Smooth muscle cell (in vitro differentiated cells): ENCODE data around the gene S1PR3. TPM values are rescaled to one million over a fixed set of nuclear protein-coding genes. Genes with fewer than 3 reads are reported as not detected.

ENCODE experiments used
- DNase-seq: peaks from one replicate; lab custom pipeline; 2025; ENCODE audit not compliant: unreplicated experiment; lab: John Stamatoyannopoulos, UW
- H2AFZ ChIP-seq: fragments of 200-600 bp; sonication (generic); 2 replicates; pipeline ENCODE4 v1.6.0; 2016; ENCODE audit warnings: antibody characterized with exemption, low read depth, mild to moderate bottlenecking
- H3F3A ChIP-seq: fragments of 200-600 bp; sonication (generic); 2 replicates; pipeline ENCODE4 v1.6.0; 2017; ENCODE audit warnings: antibody characterized with exemption, low read depth
- H3K27ac ChIP-seq: fragments of 200-600 bp; sonication (generic); 2 replicates; pipeline ENCODE4 v1.5.1; 2016; ENCODE audit warnings: low read depth, mild to moderate bottlenecking
- H3K27me3 ChIP-seq: fragments of 200-600 bp; sonication (generic); 2 replicates; pipeline ENCODE4 v1.6.1; 2016; ENCODE audit warnings: low read depth, mild to moderate bottlenecking
- H3K36me3 ChIP-seq: fragments of 200-600 bp; sonication (generic); 2 replicates; pipeline ENCODE4 v1.5.1; 2016; ENCODE audit warnings: low read depth
- H3K4me1 ChIP-seq: fragments of 200-600 bp; sonication (generic); 2 replicates; pipeline ENCODE4 v1.5.1; 2016; ENCODE audit warnings: low read depth
- H3K4me2 ChIP-seq: fragments of 200-600 bp; sonication (generic); 2 replicates; pipeline ENCODE4 v1.6.0; 2016; ENCODE audit warnings: mild to moderate bottlenecking
- H3K4me3 ChIP-seq: fragments of 200-600 bp; sonication (generic); 2 replicates; pipeline ENCODE4 v1.5.1; 2016; ENCODE audit warnings: mild to moderate bottlenecking
- H3K79me2 ChIP-seq: fragments of 200-600 bp; sonication (generic); 2 replicates; pipeline ENCODE4 v1.6.0; 2016; ENCODE audit warnings: low read depth, mild to moderate bottlenecking
- H3K9ac ChIP-seq: fragments of 200-600 bp; sonication (generic); 2 replicates; pipeline ENCODE4 v1.6.0; 2016; ENCODE audit warnings: low read depth
- H3K9me3 ChIP-seq: fragments of 200-600 bp; sonication (generic); replicated peaks from 2 replicates; pipeline ENCODE4 v1.5.1; 2016; ENCODE audit warnings: low read depth
- H4K20me1 ChIP-seq: fragments of 200-600 bp; sonication (generic); 2 replicates; pipeline ENCODE4 v1.6.0; 2016; ENCODE audit warnings: low read depth
- WGBS: methylation state at CpG from one replicate; pipeline ENCODE4 v1.1.7; 2016; ENCODE audit warnings: low lambda C conversion rate; 5-methylcytosine and 5-hydroxymethylcytosine counted together
- polyA plus RNA-seq: library from polyadenylated mRNA; unstranded; fragments of >200 nt; fragmentation: Nextera tagmentation; extraction: Ambion mirVana; gene quantifications from 2 replicates; pipeline ENCODE4 v1.2.1, GENCODE V29; 2016
- total RNA-seq: library from RNA; depleted of rRNA; stranded (reverse); fragments of >200 nt; gene quantifications from 2 replicates; pipeline ENCODE4 v1.2.3, GENCODE V29; 2014
- TF ChIP-seq, protein P1 (sequence below): fragments of 200-600 bp; sonication (generic); IDR thresholded peaks from 2 replicates; pipeline ENCODE4 v1.5.1; 2017; ENCODE audit warnings: borderline replicate concordance, mild to moderate bottlenecking, antibody characterized with exemption; ENCODE audit not compliant: insufficient read depth, poor library complexity, severe bottlenecking

S1PR3 gene
- total and polyA plus RNA-seq, 2 experiments from 2014 or later, result 184 to 246 TPM

DNA sequence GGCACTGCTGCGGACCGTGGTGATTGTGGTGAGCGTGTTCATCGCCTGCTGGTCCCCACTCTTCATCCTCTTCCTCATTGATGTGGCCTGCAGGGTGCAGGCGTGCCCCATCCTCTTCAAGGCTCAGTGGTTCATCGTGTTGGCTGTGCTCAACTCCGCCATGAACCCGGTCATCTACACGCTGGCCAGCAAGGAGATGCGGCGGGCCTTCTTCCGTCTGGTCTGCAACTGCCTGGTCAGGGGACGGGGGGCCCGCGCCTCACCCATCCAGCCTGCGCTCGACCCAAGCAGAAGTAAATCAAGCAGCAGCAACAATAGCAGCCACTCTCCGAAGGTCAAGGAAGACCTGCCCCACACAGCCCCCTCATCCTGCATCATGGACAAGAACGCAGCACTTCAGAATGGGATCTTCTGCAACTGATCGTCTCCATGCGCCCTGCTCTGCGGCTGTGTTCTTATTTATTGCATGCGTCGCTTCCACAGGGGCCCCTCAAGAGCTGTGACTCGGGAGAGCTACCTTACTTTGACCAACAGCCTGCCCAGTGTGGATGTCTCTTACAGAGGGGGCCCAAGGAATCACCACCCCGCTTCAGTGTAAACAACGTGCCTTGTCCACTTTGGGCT is 10.8 kb downstream of the S1PR3 start:
- Histone ChIP-seq H2AFZ (no peak overlapping the region), H3K4me1 (peaks cover 11% of the 10 kb centered on the region)
- TF ChIP-seq, protein P1, sequence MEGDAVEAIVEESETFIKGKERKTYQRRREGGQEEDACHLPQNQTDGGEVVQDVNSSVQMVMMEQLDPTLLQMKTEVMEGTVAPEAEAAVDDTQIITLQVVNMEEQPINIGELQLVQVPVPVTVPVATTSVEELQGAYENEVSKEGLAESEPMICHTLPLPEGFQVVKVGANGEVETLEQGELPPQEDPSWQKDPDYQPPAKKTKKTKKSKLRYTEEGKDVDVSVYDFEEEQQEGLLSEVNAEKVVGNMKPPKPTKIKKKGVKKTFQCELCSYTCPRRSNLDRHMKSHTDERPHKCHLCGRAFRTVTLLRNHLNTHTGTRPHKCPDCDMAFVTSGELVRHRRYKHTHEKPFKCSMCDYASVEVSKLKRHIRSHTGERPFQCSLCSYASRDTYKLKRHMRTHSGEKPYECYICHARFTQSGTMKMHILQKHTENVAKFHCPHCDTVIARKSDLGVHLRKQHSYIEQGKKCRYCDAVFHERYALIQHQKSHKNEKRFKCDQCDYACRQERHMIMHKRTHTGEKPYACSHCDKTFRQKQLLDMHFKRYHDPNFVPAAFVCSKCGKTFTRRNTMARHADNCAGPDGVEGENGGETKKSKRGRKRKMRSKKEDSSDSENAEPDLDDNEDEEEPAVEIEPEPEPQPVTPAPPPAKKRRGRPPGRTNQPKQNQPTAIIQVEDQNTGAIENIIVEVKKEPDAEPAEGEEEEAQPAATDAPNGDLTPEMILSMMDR, result no peak

DNA sequence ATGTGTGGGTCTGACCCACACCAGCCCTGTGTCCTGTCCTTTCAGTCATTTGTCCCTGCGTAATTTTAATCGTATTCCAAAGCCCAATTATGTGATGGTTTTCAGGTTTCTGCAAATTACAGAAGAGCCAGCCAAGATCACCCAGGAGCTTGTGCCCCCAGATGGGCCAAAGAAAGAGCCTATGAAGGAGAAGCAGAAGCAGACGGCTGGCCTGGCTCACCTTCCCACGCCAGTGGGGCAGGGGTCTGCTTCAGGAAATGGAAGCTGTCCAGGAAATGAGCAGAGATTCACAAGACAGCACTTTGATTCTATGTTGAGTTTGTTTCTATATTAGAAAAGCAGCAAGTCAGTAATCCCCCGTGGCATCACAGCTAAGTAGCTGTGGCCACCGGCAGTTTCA is 11.7 kb downstream of the S1PR3 start:
- no peak overlapping the region for H3K4me2 ChIP-seq
- no peak for DNase-seq
- H3K79me2 ChIP-seq, result peaks cover 29% of the 10 kb centered on the region
- H3K9ac ChIP-seq, result no peak overlapping the region
- H3K27ac ChIP-seq, result peak overlapping the region; percentile 24
- peaks cover 6% of the 10 kb centered on the region for H3K4me1 ChIP-seq
- peaks cover 3% of the 10 kb centered on the region for H3K36me3 ChIP-seq
- H4K20me1 ChIP-seq, result peaks cover 84% of the 10 kb centered on the region
- H2AFZ ChIP-seq, result no peak overlapping the region
- TF ChIP-seq, protein P1, result no peak
- H3K4me3 ChIP-seq, result no peak overlapping the region
- WGBS, result 91% methylated on average over 6 of the region's 6 CpGs
- H3F3A ChIP-seq, result peaks cover 12% of the 10 kb centered on the region
- H3K9me3 ChIP-seq, result no peaks in the 10 kb centered on the region
- no peaks in the 10 kb centered on the region for H3K27me3 ChIP-seq

More for the DNA sequence above, 10.8 kb downstream of the S1PR3 start:
- H3K27ac ChIP-seq, result no peak overlapping the region
- WGBS, result 94% methylated on average over 27 of the region's 27 CpGs
- H3F3A ChIP-seq, result peaks cover 21% of the 10 kb centered on the region
- no peak overlapping the region for H3K4me2 ChIP-seq
- DNase-seq, result no peak
- peaks cover 3% of the 10 kb centered on the region for H3K36me3 ChIP-seq
- H3K79me2 ChIP-seq, result peaks cover 38% of the 10 kb centered on the region
- H3K9ac ChIP-seq, result no peak overlapping the region
- H3K9me3 ChIP-seq, result no peaks in the 10 kb centered on the region
- peaks cover 93% of the 10 kb centered on the region for H4K20me1 ChIP-seq
- no peak overlapping the region for H3K4me3 ChIP-seq
- H3K27me3 ChIP-seq, result no peaks in the 10 kb centered on the region

DNA sequence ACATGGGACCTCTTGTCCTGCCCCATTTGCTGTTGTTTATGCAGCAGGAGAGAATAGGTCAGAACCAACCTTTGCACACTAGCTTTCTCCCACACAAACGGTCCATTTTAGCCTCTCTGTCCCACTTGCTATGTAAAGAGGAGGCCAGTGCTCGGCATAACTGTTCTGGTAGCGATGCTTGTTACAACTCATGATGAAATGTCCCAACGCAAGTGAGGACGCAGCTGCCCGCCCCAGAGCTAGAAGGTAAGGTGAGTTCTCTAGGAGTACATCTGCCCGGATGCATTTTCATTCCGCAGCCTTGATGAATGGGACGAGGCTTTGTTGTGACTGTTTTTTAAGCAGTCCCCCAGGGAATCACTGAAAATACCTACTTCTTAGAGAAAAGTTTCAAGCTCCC is 14.1 kb downstream of the S1PR3 start:
- H3K36me3 ChIP-seq, result peaks cover 3% of the 10 kb centered on the region
- 94% methylated on average over 9 of the region's 9 CpGs for WGBS
- no peak for DNase-seq
- H2AFZ ChIP-seq, result no peak overlapping the region
- no peak overlapping the region for H3K4me3 ChIP-seq
- H3K4me1 ChIP-seq, result peaks cover 5% of the 10 kb centered on the region
- H3K9ac ChIP-seq, result no peak overlapping the region
- H3K27ac ChIP-seq, result no peak overlapping the region
- peaks cover 21% of the 10 kb centered on the region for H3K79me2 ChIP-seq
- H3K4me2 ChIP-seq, result no peak overlapping the region
- peaks cover 62% of the 10 kb centered on the region for H4K20me1 ChIP-seq
- H3F3A ChIP-seq, result peaks cover 13% of the 10 kb centered on the region
- TF ChIP-seq, protein P1, result no peak
- no peaks in the 10 kb centered on the region for H3K27me3 ChIP-seq
- H3K9me3 ChIP-seq, result no peaks in the 10 kb centered on the region

DNA sequence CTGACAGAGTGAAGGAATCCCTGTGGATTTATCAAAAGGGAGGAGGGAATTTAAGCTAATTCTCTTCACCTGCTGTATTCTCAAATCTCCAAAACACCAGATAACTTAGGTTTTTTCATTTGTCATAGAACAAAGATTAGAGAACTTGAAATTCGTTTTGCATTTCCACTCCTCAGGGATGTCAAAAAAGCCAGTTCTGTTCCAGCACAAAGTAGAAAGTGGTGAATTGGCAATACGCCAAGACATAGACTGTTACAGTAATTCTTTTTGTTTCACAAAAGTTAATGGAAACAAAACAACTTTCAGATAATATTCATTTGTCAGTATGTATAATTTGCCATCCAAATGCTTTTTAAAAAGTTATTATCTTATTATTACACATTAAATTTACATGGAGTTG is 15.0 kb downstream of the S1PR3 start:
- Histone ChIP-seq H2AFZ (no peak overlapping the region), H3K27ac (no peak overlapping the region), H3K9me3 (no peaks in the 10 kb centered on the region), H4K20me1 (peaks cover 53% of the 10 kb centered on the region), H3F3A (peaks cover 12% of the 10 kb centered on the region), H3K79me2 (peaks cover 21% of the 10 kb centered on the region), H3K4me1 (no peaks in the 10 kb centered on the region), H3K4me3 (no peak overlapping the region), H3K36me3 (peaks cover 3% of the 10 kb centered on the region), H3K27me3 (no peaks in the 10 kb centered on the region), H3K4me2 (no peak overlapping the region), H3K9ac (no peak overlapping the region)
- WGBS, result 77% methylated on average over 2 of the region's 2 CpGs
- TF ChIP-seq, protein P1, result no peak
- DNase-seq, result no peak
